Measurements from ENCODE around the gene PRKN. TPM values are rescaled to one million over a fixed set of nuclear protein-coding genes. Genes with fewer than 3 reads are reported as not detected.
A peak's percentile ranks its signal among the peaks of the same experiment; 100 is the strongest.

PRKN gene
- total and polyA plus RNA-seq, 9 of the 15 experiments (the other 6 are each of a cell fraction or from before 2014, with no cell fraction given) = 0.03 to 0.96 (median 0.15) TPM; not detected in 2

DNA sequence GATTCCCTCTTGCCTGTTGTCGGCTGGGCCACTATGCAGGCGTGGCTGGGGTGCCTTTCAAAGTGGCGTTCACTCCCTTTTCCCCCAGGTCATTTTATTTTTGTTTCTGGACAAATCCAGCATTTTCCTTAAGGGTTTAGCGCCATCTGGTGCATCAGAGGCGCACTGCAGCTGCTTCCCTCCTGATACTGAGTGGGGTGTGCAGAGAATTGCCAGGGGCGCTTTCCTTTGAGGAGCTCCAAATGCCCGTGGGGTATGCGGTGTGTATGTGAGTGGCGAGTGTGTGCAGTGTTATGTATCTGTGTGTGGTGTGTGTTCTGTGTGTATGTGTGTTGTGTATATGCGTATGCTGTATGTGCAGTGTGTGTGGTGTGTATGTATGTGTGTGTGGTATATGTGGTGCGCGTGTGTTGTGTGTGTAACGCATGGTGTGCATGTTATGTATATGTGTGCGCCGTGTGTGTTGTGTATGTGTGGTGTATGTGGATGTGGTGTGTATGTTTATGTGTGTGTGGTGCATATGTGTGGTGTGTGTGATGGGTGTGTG, 1353.6 kb downstream of the PRKN start (continued):
- no peak for TF ChIP-seq MGA (IDR thresholded peaks at IDR 0.05)
- TF ChIP-seq DMBX1 (CRISPR knock-in tag; IDR thresholded peaks at IDR 0.05; ENCODE audit: borderline replicate concordance) = no peak
- no peak for TF ChIP-seq POLR2AphosphoS5 (IDR thresholded peaks at IDR 0.05; ENCODE audit: control insufficient read depth, insufficient read depth, low read depth, low read length)
- no peak for TF ChIP-seq FIP1L1 (IDR thresholded peaks at IDR 0.05; ENCODE audit: low read depth, low read length, poor library complexity, severe bottlenecking)
- TF ChIP-seq ETS2 (tag; IDR thresholded peaks at IDR 0.05; ENCODE audit: borderline replicate concordance, poor library complexity, severe bottlenecking) = no peak
- peak in 1 of 2 experiments; percentile 35; a peak in 1 of 4 replicates for TF ChIP-seq MCM7 (IDR thresholded peaks at IDR 0.05)
- no peak for TF ChIP-seq KAT7 (CRISPR knock-in tag; IDR thresholded peaks at IDR 0.05; ENCODE audit: borderline replicate concordance)
- TF ChIP-seq CHD2 (IDR thresholded peaks at IDR 0.05; ENCODE audit: low read depth, low read length) = no peak
- peak; percentile 78 for TF ChIP-seq ARID2 (IDR thresholded peaks at IDR 0.05)
- TF ChIP-seq RBM25 (IDR thresholded peaks at IDR 0.05; ENCODE audit: low read depth, low read length, severe bottlenecking) = no peak
- TF ChIP-seq NFYB (IDR thresholded peaks at IDR 0.05; ENCODE audit: extremely low read depth, insufficient read length) = no peak
- TF ChIP-seq ZNF57 (CRISPR knock-in tag; IDR thresholded peaks at IDR 0.05) = no peak
- no peak for TF ChIP-seq ZNF217 (CRISPR knock-in tag; IDR thresholded peaks at IDR 0.05)
- TF ChIP-seq NONO (IDR thresholded peaks at IDR 0.05; ENCODE audit: low read depth in 2 of 2, low read length in 1 of 2) = no peak
